HepG2 (cell line): ENCODE data around the gene ERH. TPM values are rescaled to one million over a fixed set of nuclear protein-coding genes. Genes with fewer than 3 reads are reported as not detected.

Experiments
- ATAC-seq: fragments of 200-7000 bp; cut with Tn5 transposase; 3 replicates; pipeline ENCODE4 v1.9.1; 2020; ENCODE audit warnings: mild to moderate bottlenecking, moderate library complexity
- BruUV-seq: library from RNA; stranded (reverse); fragments of 400-500 nt; replicated peaks from 2 replicates; lab custom pipeline; 2021; lab: Mats Ljungman, UMichigan
- CTCF ChIA-PET: fragments of 300-600 bp; formaldehyde crosslinking; extraction: SDS; loops from one replicate; lab custom pipeline; 2021; ENCODE audit warnings: low total read pairs, inconsistent platforms, low intra/inter-chr PET ratio; lab: Yijun Ruan, JAX
- POLR2A ChIA-PET: fragments of 350-600 bp; sonication (Branson Sonifier 250); formaldehyde crosslinking; loops from one replicate; lab custom pipeline; 2020; ENCODE audit warnings: antibody characterized with exemption, inconsistent platforms; lab: Yijun Ruan, JAX
- DNase-seq: peaks from one replicate; pipeline ENCODE4 v3.0.0-alpha.2; 2015; ENCODE audit warnings: low spot score
- FAIRE-seq: peaks from 3 replicates; lab custom pipeline; 2011; peaks lifted over from hg19 to GRCh38; lab: Jason Lieb, UNC
- H2AFZ ChIP-seq: one replicate; pipeline ENCODE4 v1.6.1; 2011; ENCODE audit warnings: low read length, inconsistent platforms
- H3K27ac ChIP-seq: fragments of 300-600 bp; 3 replicates; pipeline ENCODE4 v1.8.0; 2011; ENCODE audit warnings: mixed run types, mild to moderate bottlenecking, mixed read lengths, low read length, inconsistent platforms; ENCODE audit not compliant: insufficient read depth; ENCODE audit errors: extremely low read length
- H3K27me3 ChIP-seq, 2 experiments: fragments of 200-600 bp in 1 of 2; 2 replicates in 1 of 2; 3 replicates in 1 of 2; pipeline versions ENCODE4 v1.6.0 to v1.8.0; 2011; ENCODE audit warnings: low read length in 2 of 2, mild to moderate bottlenecking in 2 of 2, moderate library complexity in 2 of 2, inconsistent platforms in 1 of 2; ENCODE audit not compliant: insufficient read depth in 2 of 2, control insufficient read depth in 1 of 2
- H3K36me3 ChIP-seq, 2 experiments: fragments of 200-600 bp in 1 of 2; replicated peaks in 1 of 2; 2 replicates in 1 of 2; 3 replicates in 1 of 2; pipeline versions ENCODE4 v1.5.1 to v1.8.0; 2011; ENCODE audit warnings: low read length in 2 of 2, inconsistent platforms in 1 of 2; ENCODE audit not compliant: insufficient read depth in 2 of 2, control insufficient read depth in 1 of 2
- H3K4me1 ChIP-seq: 2 replicates; pipeline ENCODE4 v1.5.1; 2012; ENCODE audit warnings: low read length, inconsistent platforms; ENCODE audit not compliant: insufficient read depth
- H3K4me2 ChIP-seq: 2 replicates; pipeline ENCODE4 v1.6.0; 2011; ENCODE audit warnings: low read depth, low read length, inconsistent platforms
- H3K4me3 ChIP-seq, 3 experiments: fragments of 200-600 bp in 1 of 3; sonication (generic), shearing (Covaris generic) in 1 of 3; replicated peaks in 1 of 3; 2 replicates each; pipeline ENCODE4 v1.5.1; 2011 to 2016; ENCODE audit warnings: low read length in 3 of 3, inconsistent platforms in 2 of 3, low read depth in 2 of 3, mild to moderate bottlenecking in 2 of 3, control low read depth in 1 of 3, mixed read lengths in 1 of 3; ENCODE audit not compliant: insufficient read depth in 1 of 3
- H3K79me2 ChIP-seq: one replicate; pipeline ENCODE4 v1.6.1; 2011; ENCODE audit warnings: low read length, inconsistent platforms; ENCODE audit not compliant: insufficient read depth
- H3K9ac ChIP-seq: 2 replicates; pipeline ENCODE4 v1.6.0; 2011; ENCODE audit warnings: mild to moderate bottlenecking, low read depth, low read length, inconsistent platforms; ENCODE audit not compliant: insufficient read depth
- H3K9me3 ChIP-seq: 2 replicates; pipeline ENCODE4 v1.5.1; 2012; ENCODE audit warnings: mild to moderate bottlenecking, low read length
- H4K20me1 ChIP-seq: 2 replicates; pipeline ENCODE4 v1.6.0; 2011; ENCODE audit warnings: inconsistent platforms, mild to moderate bottlenecking, low read length, moderate library complexity; ENCODE audit not compliant: insufficient read depth
- CBX1 ChIP-seq: IDR thresholded peaks from one replicate; pipeline ENCODE4 v1.6.1; 2016; ENCODE audit warnings: antibody characterized with exemption, low read depth
- EP300 ChIP-seq, 3 experiments: sonication (generic) in 1 of 3; formaldehyde crosslinking in 1 of 3; IDR thresholded peaks; 2 replicates each; pipeline versions ENCODE4 v1.5.1 to v1.6.1; 2011 to 2020; ENCODE audit warnings: low read depth in 2 of 3, low read length in 2 of 3, borderline replicate concordance in 1 of 3, improper control_type of control experiment in 1 of 3, mild to moderate bottlenecking in 1 of 3, missing genetic modification reagents in 1 of 3, moderate library complexity in 1 of 3
- HNRNPLL ChIP-seq: fragments of 200-400 bp; formaldehyde crosslinking; IDR thresholded peaks from 2 replicates; pipeline ENCODE4 v1.6.1; 2017; ENCODE audit warnings: mild to moderate bottlenecking, low read depth, low read length; ENCODE audit not compliant: poor library complexity, severe bottlenecking
- MAF1 ChIP-seq: sonication (generic); formaldehyde crosslinking; IDR thresholded peaks from 2 replicates; pipeline ENCODE4 v1.5.0; 2020; ENCODE audit warnings: missing genetic modification reagents, borderline replicate concordance
- MTA1 ChIP-seq: sonication (generic); formaldehyde crosslinking; IDR thresholded peaks from 2 replicates; pipeline ENCODE4 v1.4.0; 2020; ENCODE audit warnings: missing genetic modification reagents, mild to moderate bottlenecking, borderline replicate concordance
- NFATC3 ChIP-seq: sonication (generic); formaldehyde crosslinking; IDR thresholded peaks from 2 replicates; pipeline ENCODE4 v1.5.1; 2020; ENCODE audit warnings: mild to moderate bottlenecking, missing genetic modification reagents
- PRDM15 ChIP-seq: sonication (generic); formaldehyde crosslinking; IDR thresholded peaks from 2 replicates; pipeline ENCODE4 v1.4.0; 2020; ENCODE audit warnings: missing genetic modification reagents
- RNF219 ChIP-seq: sonication (generic); formaldehyde crosslinking; IDR thresholded peaks from 2 replicates; pipeline ENCODE4 v1.5.0; 2020; ENCODE audit warnings: mild to moderate bottlenecking, missing genetic modification reagents
- TEAD3 ChIP-seq: optimal IDR thresholded peaks from 2 replicates; pipeline ENCODE3; 2016; ENCODE audit warnings: borderline replicate concordance
- ZNF264 ChIP-seq: sonication (generic); formaldehyde crosslinking; IDR thresholded peaks from 2 replicates; pipeline ENCODE4 v1.4.0; 2020; ENCODE audit warnings: missing genetic modification reagents
- ZNF282 ChIP-seq: fragments of 450-650 bp; IDR thresholded peaks from 2 replicates; pipeline ENCODE4 v1.6.1; 2018; ENCODE audit not compliant: partially characterized antibody
- ZNF7 ChIP-seq: IDR thresholded peaks from 2 replicates; pipeline ENCODE4 v1.6.1; 2016; ENCODE audit warnings: missing biosample characterization, missing genetic modification reagents
- ZNF713 ChIP-seq: sonication (generic); formaldehyde crosslinking; IDR thresholded peaks from 2 replicates; pipeline ENCODE4 v1.4.0; 2020; ENCODE audit warnings: mild to moderate bottlenecking, missing genetic modification reagents
- ZNF761 ChIP-seq: sonication (generic); formaldehyde crosslinking; conservative IDR thresholded peaks from 2 replicates; pipeline ENCODE4 v1.4.0; 2020; ENCODE audit warnings: mild to moderate bottlenecking, missing genetic modification reagents
- WGBS: methylation state at CpG from one replicate; pipeline ENCODE4 v1.1.6; 2017; ENCODE audit warnings: low lambda C conversion rate; 5-methylcytosine and 5-hydroxymethylcytosine counted together
- in situ Hi-C: cut with HindIII; loops from 2 replicates; pipeline ENCODE4 v1.10.0; 2017; ENCODE audit warnings: low pct_unique_long_range_greater_than_20kb; ENCODE audit not compliant: extremely low pct_ligation_motif_present
- intact Hi-C: fragments of 100-400 bp; cut with micrococcal nuclease; formaldehyde crosslinking; loops from one replicate; pipeline ENCODE4 v1.10.0; 2022; ENCODE audit not compliant: unreplicated experiment
- polyA plus RNA-seq, 8 experiments: library from polyadenylated mRNA; depleted of rRNA in 3 of 8; stranded (reverse) in 7 of 8; unstranded in 1 of 8; fragments of >200 nt; fragmentation: Illumina TruSeq in 4 of 8; extraction: Trizol in 4 of 8; gene quantifications; 2 replicates each; pipeline versions ENCODE4 v1.2.1 to v1.2.3, GENCODE V29; 2011 to 2016; ENCODE audit warnings: low read depth in 4 of 8, missing spikeins in 1 of 8, mixed read lengths in 1 of 8; ENCODE audit not compliant: insufficient read depth in 1 of 8
- total RNA-seq, 5 experiments: library from RNA; depleted of rRNA; stranded (reverse); fragments of >200 nt; fragmentation: Illumina TruSeq; extraction: Trizol; gene quantifications; 2 replicates each; pipeline ENCODE4 v1.2.3, GENCODE V29; 2016; ENCODE audit warnings: low read depth in 1 of 5
- TF ChIP-seq, protein P1 (sequence below): sonication (generic); formaldehyde crosslinking; conservative IDR thresholded peaks from 2 replicates; pipeline ENCODE4 v1.8.0; 2022; ENCODE audit warnings: low read depth, missing genetic modification reagents

Gene ERH
- total and polyA plus RNA-seq, 2 of the 13 experiments (the other 11 are each of a cell fraction or from before 2014, with no cell fraction given), result 105 to 341 TPM

DNA sequence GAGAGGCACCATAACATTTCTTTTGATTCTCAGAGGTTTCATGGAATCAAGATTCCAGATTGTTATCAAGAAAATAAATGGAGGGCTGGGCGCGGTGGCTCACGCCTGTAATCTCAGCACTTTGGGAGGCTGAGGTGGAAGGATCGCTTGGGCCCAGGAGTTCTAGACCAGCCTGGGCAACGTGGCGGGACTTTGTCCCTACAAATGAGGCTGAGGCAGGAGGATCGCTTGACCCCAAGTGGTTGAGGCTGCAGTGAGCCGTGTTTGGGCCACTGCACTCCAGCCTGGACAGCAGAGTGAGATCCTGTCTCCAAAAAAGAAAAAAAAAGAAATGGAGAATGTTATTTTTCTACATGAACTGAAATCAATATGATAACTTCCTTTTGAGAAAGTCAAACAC is 1.7 kb upstream of the ERH start (continued):
- no peak for TF ChIP-seq MTA1
- TF ChIP-seq ZNF761 (CRISPR knock-in tag), result no peak
- TF ChIP-seq CBX1, result no peak

- H3K9ac ChIP-seq, result peak overlapping the region; percentile 95
- intact Hi-C loops, result loop anchor here (1.0 kb wide), 2 partner anchors 31 to 61 kb away; no protein-coding TSS in a partner anchor
- no peaks in the 10 kb centered on the region for H3K9me3 ChIP-seq
- H3K36me3 ChIP-seq, result peaks cover 4 to 20% of the 10 kb centered on the region in 2 experiments; a peak in 4 of 5 replicates
- no peaks in the 10 kb centered on the region; a peak in 1 of 5 replicates for H3K27me3 ChIP-seq
- no peak for FAIRE-seq
- in situ Hi-C loops, result loop anchor here (5.0 kb wide), 1 partner anchor 63 kb away; no protein-coding TSS in a partner anchor
- peak overlapping the region; percentile 78 to 94 (median 90) for H3K4me3 ChIP-seq
- ChIA-PET POLR2A (interaction anchor here (0.9 to 2.4 kb wide), 12 partner anchors 11 to 368 kb away, joined by 3 to 14 read pairs (median 4); partner anchors contain the start of genes EXD2 and SRSF5), CTCF (interaction anchor here (0.9 kb wide), 1 partner anchor 61 kb away, joined by 4 read pairs; no protein-coding TSS in a partner anchor)
- ATAC-seq, result no peak
- peak overlapping the region; percentile 74 for H3K4me2 ChIP-seq
- no TSS peak for BruUV-seq
- 2% methylated on average over 17 of the region's 18 CpGs for WGBS
- H4K20me1 ChIP-seq, result peaks cover 23% of the 10 kb centered on the region
- H3K4me1 ChIP-seq, result peaks cover 52% of the 10 kb centered on the region
- no peak overlapping the region for H2AFZ ChIP-seq
- peaks cover 90% of the 10 kb centered on the region for H3K79me2 ChIP-seq
- H3K27ac ChIP-seq, result peak overlapping the region; percentile 95
- no peak for DNase-seq
- TF ChIP-seq TEAD3 (peak; percentile 1), ZNF264 (CRISPR knock-in tag) (0 out of 2 replicates have a peak, but pooled peaks have one; percentile 5), PRDM15 (CRISPR knock-in tag) (0 out of 2 replicates have a peak, but pooled peaks have one; percentile 1), RNF219 (no peak), MAF1 (CRISPR knock-in tag) (peak; percentile 58; the same call in 1 of the 2 replicates), NFATC3 (CRISPR knock-in tag) (no peak), ZNF282 (no peak), ZNF713 (CRISPR knock-in tag) (no peak), HNRNPLL (no peak), ZNF7 (no peak), EP300 (IDR thresholded peaks at IDR 0.05; ENCODE audit: low read depth in 2 of 2, low read length in 2 of 2) (no peak), EP300 (CRISPR knock-in tag; IDR thresholded peaks at IDR 0.05; ENCODE audit: borderline replicate concordance) (0 out of 2 replicates have a peak, but pooled peaks have one; percentile 4)
- TF ChIP-seq, protein P1, sequence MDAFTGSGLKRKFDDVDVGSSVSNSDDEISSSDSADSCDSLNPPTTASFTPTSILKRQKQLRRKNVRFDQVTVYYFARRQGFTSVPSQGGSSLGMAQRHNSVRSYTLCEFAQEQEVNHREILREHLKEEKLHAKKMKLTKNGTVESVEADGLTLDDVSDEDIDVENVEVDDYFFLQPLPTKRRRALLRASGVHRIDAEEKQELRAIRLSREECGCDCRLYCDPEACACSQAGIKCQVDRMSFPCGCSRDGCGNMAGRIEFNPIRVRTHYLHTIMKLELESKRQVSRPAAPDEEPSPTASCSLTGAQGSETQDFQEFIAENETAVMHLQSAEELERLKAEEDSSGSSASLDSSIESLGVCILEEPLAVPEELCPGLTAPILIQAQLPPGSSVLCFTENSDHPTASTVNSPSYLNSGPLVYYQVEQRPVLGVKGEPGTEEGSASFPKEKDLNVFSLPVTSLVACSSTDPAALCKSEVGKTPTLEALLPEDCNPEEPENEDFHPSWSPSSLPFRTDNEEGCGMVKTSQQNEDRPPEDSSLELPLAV, result no peak
Measured at GRCh38 chr14:69398818-69399210, 715 bp upstream of the ERH start.
